Kidney (tissue), 14 donors: ENCODE measurements around the gene PHC1. TPM values are rescaled to one million over a fixed set of nuclear protein-coding genes. Genes with fewer than 3 reads are reported as not detected.
"Not testable (repeated sequence)": the region's sequence is repeated elsewhere in the genome, so short reads cannot be mapped to it uniquely, and the experiment has no call there.

Experiments
- DNase-seq, 5 donors: peaks; one replicate each; pipeline ENCODE4 v3.0.0-alpha.2; 2013 to 2020
- FAIRE-seq: peaks from 2 replicates; lab custom pipeline; 2012; peaks lifted over from hg19 to GRCh38; lab: Jason Lieb, UNC
- H3K27ac ChIP-seq, 2 donors: one replicate each; pipeline ENCODE4 v1.7.0; 2013; ENCODE audit warnings: low read depth in 2 of 2, low read length in 2 of 2, inconsistent platforms in 1 of 2
- H3K27me3 ChIP-seq: one replicate; pipeline ENCODE4 v1.7.1; 2013; ENCODE audit warnings: low read length, inconsistent platforms; ENCODE audit not compliant: control insufficient read depth, insufficient read depth
- H3K36me3 ChIP-seq, 3 donors: one replicate each; pipeline versions ENCODE4 v1.7.0 to v1.7.1; 2013; ENCODE audit warnings: low read length in 3 of 3, control low read depth in 1 of 3, inconsistent platforms in 1 of 3; ENCODE audit not compliant: insufficient read depth in 3 of 3, control insufficient read depth in 2 of 3
- H3K4me1 ChIP-seq, 3 donors: one replicate each; pipeline versions ENCODE4 v1.7.0 to v1.7.1; 2013; ENCODE audit warnings: low read length in 3 of 3, inconsistent platforms in 1 of 3, low read depth in 1 of 3; ENCODE audit not compliant: control insufficient read depth in 2 of 3, insufficient read depth in 2 of 3
- H3K4me3 ChIP-seq, 3 donors: one replicate each; pipeline versions ENCODE4 v1.7.0 to v1.8.1; 2013; ENCODE audit warnings: low read length in 3 of 3, control low read depth in 1 of 3, inconsistent platforms in 1 of 3
- H3K9ac ChIP-seq, 3 donors: one replicate each; pipeline versions ENCODE4 v1.7.0 to v1.7.1; 2013; ENCODE audit warnings: low read length in 3 of 3, control low read depth in 1 of 3, inconsistent platforms in 1 of 3
- H3K9me3 ChIP-seq, 3 donors: one replicate each; pipeline versions ENCODE4 v1.7.0 to v1.7.1; 2013; ENCODE audit warnings: low read length in 3 of 3, control low read depth in 1 of 3, inconsistent platforms in 1 of 3; ENCODE audit not compliant: control insufficient read depth in 2 of 3, insufficient read depth in 1 of 3
- intact Hi-C: fragments of 100-400 bp; cut with DNase I; formaldehyde crosslinking; loops from one replicate; pipeline ENCODE4 v1.11.1; 2022
- polyA plus RNA-seq: library from polyadenylated mRNA; stranded (reverse); fragments of 350-450 nt; fragmentation: Illumina TruSeq; extraction: RNeasy Lipid Tissue Mini Kit (QIAGEN cat#74804); gene quantifications from one replicate; pipeline ENCODE4 v1.2.3, GENCODE V29; 2014; ENCODE audit warnings: low read depth, low replicate concordance; ENCODE audit not compliant: insufficient read depth
- total RNA-seq: library from RNA; stranded (reverse); fragmentation: NEBNext Ultra II Directional; extraction: Animal tissue kit (Norgen Biotek cat#: 25700); gene quantifications from one replicate; pipeline ENCODE4 v1.2.1, GENCODE V29; 2021
- TF ChIP-seq, protein P1 (sequence below): IDR thresholded peaks from 3 replicates; pipeline ENCODE4 v1.5.1; 2012; ENCODE audit warnings: mild to moderate bottlenecking, moderate library complexity, borderline replicate concordance; ENCODE audit not compliant: insufficient read depth; ENCODE audit errors: extremely low read depth
- donor health status: control.
- donor health status: control.
- donor health status: control.
- donor health status: control.
- donor health status: control.
- donor health status: DM: yes; HTN: yes; CAD: no.
- donor health status: Normal renal cell carcinoma (clear cell type).

PHC1 gene
- total and polyA plus RNA-seq, 2 donors from 2014 or later, result 12.5 to 41.0 TPM

DNA sequence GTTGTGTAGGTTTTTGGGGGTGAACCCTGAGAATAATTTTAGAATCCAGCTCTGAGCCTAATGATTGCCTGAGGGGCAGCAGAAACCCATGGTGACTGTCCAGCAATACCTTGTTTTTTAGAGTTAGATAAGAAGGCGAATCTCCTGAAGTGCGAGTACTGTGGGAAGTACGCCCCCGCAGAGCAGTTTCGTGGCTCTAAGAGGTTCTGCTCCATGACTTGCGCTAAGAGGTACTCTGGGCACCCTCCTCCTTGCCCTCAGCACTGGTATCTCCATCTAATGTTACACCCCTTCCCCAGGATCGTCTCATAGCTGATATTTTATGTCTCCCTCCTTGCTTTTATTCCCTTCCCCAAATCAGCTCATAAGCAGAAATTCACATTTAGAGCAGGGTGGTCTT, 22.4 kb downstream of the PHC1 start:
- Histone ChIP-seq H3K36me3 (peaks cover 3 to 32% (median 11%) of the 10 kb centered on the region in 3 donors), H3K9ac (no peak overlapping the region), H3K27me3 (no peaks in the 10 kb centered on the region), H3K27ac (no peak overlapping the region), H3K4me3 (no peak overlapping the region), H3K9me3 (no peaks in the 10 kb centered on the region), H3K4me1 (no peaks in the 10 kb centered on the region)
- FAIRE-seq (no peak), DNase-seq (no peak)
- intact Hi-C loops, result no loop called here
- TF ChIP-seq, protein P1, sequence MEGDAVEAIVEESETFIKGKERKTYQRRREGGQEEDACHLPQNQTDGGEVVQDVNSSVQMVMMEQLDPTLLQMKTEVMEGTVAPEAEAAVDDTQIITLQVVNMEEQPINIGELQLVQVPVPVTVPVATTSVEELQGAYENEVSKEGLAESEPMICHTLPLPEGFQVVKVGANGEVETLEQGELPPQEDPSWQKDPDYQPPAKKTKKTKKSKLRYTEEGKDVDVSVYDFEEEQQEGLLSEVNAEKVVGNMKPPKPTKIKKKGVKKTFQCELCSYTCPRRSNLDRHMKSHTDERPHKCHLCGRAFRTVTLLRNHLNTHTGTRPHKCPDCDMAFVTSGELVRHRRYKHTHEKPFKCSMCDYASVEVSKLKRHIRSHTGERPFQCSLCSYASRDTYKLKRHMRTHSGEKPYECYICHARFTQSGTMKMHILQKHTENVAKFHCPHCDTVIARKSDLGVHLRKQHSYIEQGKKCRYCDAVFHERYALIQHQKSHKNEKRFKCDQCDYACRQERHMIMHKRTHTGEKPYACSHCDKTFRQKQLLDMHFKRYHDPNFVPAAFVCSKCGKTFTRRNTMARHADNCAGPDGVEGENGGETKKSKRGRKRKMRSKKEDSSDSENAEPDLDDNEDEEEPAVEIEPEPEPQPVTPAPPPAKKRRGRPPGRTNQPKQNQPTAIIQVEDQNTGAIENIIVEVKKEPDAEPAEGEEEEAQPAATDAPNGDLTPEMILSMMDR, result no peak

DNA sequence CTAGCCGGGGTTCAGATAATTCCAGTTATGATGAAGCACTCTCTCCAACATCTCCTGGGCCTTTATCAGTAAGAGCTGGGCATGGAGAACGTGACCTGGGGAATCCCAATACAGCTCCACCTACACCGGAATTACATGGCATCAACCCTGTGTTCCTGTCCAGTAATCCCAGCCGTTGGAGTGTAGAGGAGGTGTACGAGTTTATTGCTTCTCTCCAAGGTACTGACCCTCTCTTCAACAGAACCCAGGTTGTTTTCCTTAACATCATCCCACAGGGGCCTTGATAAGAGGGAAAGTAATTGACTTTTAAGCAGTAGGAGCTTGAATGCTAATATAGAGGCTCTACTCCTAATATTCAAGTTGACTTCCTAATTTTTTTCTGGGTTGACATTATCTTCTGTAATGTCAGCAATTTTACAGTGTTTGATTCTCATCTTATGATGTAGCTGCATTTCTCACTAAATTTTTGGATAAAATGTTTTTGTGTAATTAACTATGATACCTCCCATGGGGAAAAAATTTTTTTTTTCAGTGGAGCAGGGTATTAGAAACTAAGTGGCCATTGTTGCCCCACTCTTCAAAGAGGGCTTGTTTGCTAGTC, 23.6 kb downstream of the PHC1 start:
- H3K9ac ChIP-seq, FAIRE-seq, intact Hi-C loops, H3K4me1 ChIP-seq, H3K27ac ChIP-seq, H3K9me3 ChIP-seq, H3K4me3 ChIP-seq, H3K27me3 ChIP-seq, DNase-seq: not testable (repeated sequence)
- H3K36me3 ChIP-seq, result peaks cover 9 to 41% (median 13%) of the 10 kb centered on the region in 3 donors

DNA sequence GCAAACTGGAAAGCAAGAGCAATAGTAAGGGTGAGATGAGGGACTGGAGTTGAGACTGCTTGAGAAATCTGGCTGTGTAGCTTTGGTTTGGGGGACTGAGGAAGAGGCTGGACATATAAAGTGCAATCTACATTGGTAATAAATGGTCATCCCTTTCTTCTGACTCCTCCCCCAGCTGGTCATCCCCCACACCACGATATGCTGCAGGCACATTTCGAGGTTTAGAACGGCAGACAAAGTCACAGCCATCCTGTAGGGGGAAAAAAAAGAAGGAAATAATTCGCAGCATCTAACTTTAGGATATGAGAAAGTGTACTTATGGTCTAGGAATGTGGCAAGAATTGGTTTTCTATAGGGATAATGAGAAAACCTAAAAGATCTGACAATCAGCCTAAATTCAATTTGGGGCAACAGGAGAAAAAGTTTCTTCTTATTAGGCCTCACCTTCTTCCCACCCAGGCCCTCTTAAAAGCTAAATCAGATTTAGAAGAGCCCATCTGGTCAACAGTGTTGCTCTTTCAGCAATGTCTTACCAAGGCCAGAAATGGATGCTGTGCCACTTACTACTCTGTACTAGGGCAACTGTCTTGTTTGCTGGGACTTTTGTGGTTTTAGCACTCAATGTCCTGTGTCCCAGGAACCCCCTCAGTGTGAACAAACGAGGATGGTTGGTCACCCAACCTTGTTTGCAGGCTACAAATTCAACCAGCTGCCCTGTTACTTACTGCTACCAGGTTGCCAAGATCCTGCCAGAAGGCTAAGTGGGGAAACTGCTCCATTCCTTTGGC, 27.6 kb downstream of the PHC1 start:
- Histone ChIP-seq H3K36me3 (peaks cover 14 to 52% (median 21%) of the 10 kb centered on the region in 3 donors), H3K4me3 (no peak overlapping the region), H3K4me1 (no peaks in the 10 kb centered on the region), H3K27me3 (no peaks in the 10 kb centered on the region), H3K9ac (no peak overlapping the region), H3K9me3 (no peaks in the 10 kb centered on the region), H3K27ac (no peak overlapping the region)
- TF ChIP-seq, protein P1, result no peak
- FAIRE-seq (no peak), DNase-seq (no peak)
- intact Hi-C loops, result no loop called here

DNA sequence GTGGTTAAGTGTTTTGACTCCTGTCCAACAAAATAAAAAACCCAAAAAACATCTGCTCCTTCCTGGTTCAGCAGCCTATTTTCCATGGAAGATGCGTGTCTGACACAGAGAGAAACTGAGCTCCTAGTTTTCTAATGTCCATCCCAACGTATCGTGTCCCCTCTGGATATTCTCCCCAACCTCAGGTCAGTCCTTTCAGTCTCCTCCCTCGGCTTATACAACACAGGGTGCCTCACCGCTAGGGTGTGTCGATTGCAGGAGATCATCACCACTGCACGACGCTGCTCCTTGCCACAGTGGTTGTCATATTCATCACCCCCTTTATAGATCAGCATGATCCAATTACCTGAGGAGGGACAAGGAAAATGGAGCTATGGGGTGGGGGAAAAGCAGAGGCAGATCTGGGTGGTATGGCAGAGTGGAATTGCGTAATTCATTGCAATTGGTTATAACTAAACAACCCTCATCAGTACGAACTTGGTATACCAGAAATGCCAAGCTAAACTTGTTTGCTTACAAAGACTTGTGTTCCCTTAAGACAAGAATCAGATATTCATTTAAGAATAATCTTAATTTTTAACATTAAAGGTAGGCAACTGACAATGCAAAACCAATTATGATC, 29.4 kb downstream of the PHC1 start:
- FAIRE-seq (no peak), DNase-seq (no peak)
- H3K9ac ChIP-seq, result no peak overlapping the region
- no peaks in the 10 kb centered on the region for H3K9me3 ChIP-seq
- intact Hi-C loops, result no loop called here
- peaks cover 12 to 38% (median 21%) of the 10 kb centered on the region in 3 donors for H3K36me3 ChIP-seq
- no peak overlapping the region for H3K4me3 ChIP-seq
- no peak overlapping the region for H3K27ac ChIP-seq
- peaks cover 0 to 5% (median 2%) of the 10 kb centered on the region in 3 donors for H3K4me1 ChIP-seq
- TF ChIP-seq, protein P1, result no peak
- no peaks in the 10 kb centered on the region for H3K27me3 ChIP-seq
